ENCODE results near the gene RBM42.

RBM42 gene

GRCh38 chr19:35620001-35620400, 8.8 kb upstream of the RBM42 start:
- DNase-seq = no peak

DNA sequence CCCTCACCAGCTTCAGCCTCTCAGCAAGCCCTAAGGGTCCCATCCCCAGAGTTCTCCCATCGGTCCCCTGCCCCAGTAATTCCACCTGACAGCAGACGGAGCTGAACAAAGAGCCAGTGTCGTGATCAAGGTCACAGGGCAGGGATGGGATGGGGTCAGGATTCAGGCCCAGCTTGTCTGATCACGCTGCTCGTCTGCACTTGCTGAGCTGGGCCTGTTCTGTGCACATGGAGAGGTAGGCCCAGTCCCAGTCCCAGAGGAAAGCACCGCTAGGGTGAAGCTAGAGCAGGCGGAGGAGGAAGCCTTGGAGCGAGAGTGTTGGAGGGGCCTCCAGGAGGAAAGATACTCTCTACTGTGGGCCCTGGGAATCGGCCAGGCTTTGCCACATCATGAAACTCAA, 7.1 kb upstream of the RBM42 start:
- no peak for DNase-seq

DNA sequence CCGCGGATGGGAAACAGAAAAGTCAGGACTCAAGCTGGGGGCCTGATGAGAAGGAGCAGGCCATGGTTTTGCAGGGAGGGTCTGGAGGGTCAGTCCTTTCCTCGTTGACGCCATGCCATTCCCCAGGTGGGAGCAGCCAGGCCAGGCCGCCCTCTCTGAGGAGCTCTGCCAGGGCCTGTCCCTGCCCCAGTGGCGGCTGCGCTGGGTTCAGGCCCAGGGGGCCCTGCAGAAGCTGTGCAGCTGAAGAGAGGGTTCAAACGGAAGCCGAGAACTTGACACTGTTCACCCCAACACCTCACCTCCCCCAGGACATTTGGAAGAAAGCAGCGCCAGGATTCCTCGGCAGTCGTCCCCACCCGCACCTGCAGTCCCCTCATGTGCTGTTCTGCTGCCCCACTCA, 6.1 kb upstream of the RBM42 start:
- DNase-seq = no peak

DNA sequence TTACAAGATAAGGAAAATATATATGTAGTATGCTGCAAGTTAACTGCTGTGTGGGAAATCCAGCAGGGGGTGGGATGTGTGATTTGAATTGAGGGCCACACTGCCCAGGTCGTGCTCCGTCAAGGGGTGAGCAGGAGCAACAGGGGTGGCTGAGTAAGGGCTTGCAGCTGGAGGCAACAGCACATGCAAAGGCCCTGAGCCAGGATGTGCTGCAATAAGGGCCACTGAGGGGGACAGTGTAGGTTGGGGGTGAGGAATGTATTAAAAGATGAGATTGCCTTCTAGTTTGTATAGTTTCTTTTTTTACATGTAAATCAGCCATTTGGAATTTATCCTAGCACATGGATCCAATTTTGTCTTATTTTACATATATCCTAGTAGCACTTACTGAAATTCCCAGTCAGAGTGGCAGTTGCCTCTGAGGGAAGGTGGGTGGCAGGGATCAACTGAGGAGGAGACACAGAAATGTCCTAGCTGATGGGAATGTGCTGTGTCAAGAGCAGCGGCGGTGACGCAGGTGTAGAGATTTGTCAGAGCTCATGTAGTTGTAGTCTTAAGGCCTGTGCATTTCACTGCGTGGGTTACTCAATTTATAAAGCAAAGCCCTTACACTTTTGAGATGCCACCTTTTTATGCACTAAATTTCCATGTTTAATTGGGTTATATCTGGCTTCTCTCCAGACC, 5.4 kb upstream of the RBM42 start:
- DNase-seq = peak in 1 of 51 donors; percentile 3

GRCh38 chr19:35628264-35628564, 622 bp upstream of the RBM42 start:
- DNase-seq = no peak

GRCh38 chr19:35629332-35629633, 447 bp downstream of the RBM42 start:
- no peak for DNase-seq

- DNase-seq = no peak
These were observed 5.0 kb downstream of the RBM42 start for GRCh38 chr19:35633727-35634440.

DNA sequence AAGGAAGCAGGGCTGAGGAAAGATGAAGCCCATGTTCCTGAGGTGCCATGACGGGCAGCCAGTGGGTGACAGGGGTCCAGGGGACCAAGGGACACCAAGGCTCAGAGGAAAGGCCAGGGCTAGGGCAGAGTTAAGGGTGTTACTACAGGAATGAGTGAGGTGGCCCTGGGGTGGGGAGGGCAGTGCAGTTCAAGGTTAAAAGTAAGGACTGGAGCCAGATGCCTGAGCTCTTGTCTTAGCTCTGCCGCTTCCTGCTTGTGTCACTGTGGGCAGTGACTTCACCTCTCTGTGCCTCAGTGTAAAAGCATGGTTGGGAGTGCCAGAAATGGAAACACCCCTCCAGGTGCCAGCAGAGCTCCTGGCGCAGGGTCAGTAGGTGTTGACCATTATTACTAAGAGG, 7.8 kb downstream of the RBM42 start:
- DNase-seq = no peak

GRCh38 chr19:35637165-35637564, 8.3 kb downstream of the RBM42 start:
- DNase-seq = no peak

- no peak for DNase-seq
These were observed 10.4 kb downstream of the RBM42 start for GRCh38 chr19:35639321-35639639.

DNA sequence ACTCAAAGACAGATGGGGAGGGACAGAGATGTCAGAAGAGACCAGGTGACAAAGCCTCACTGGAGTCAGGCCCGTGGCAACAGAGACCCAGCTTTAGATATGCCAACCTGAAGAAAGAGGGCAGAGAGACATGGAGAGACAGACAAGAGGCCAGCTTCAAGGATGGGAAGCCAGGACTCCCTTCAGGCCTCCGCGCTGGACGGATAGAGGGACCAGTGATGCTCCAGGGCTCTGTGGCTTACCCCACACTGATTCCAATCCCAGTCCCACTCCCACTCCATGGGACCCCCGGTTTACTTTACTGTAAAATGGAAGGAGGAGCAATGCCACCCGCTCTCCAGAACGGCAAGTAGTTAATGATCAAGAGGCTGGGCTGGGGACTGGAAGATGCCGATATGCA, 11.0 kb downstream of the RBM42 start:
- no peak for DNase-seq

GRCh38 chr19:35641515-35642151, 12.8 kb downstream of the RBM42 start, which contains the start of gene ETV2:
TSS of gene ETV2 (plus strand) at chr19:35641745. CDS start at chr19:35642461, 716 bp downstream.
- no peak for DNase-seq

DNA sequence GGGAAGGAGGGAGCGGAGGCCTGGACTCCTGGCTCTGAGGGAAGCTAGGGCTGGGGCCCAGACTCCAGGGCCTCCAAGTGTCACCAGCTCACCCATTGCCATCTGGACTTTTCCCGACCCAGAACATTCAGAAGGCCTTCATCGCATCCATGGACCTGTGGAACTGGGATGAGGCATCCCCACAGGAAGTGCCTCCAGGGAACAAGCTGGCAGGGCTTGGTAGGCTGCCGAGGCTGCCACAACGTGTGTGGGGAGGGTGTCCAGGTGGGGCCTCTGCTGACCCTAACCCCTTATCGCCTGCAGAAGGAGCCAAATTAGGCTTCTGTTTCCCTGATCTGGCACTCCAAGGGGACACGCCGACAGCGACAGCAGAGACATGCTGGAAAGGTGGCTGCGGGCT, 13.5 kb downstream of the RBM42 start:
- no peak for DNase-seq

DNA sequence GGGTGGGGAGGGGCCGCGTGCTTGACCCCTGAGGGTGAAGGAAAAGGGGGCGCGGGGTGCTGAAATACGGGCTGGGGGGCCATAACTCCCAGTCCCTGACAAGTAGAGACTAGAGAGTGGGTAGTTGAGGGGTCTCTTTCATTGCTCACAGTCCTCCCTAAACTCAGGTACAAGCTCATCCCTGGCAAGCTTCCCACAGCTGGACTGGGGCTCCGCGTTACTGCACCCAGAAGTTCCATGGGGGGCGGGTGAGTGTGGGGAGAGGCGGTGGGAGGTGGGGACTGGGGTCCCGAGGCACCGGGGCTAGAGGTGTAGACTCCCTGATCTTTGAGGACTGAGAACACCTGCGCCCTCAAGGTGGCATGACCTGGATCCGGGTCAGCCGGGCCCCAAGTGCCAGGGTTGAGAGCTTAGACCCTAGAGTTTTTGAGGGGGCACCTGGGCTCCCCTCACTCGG, 14.0 kb downstream of the RBM42 start:
- no peak for DNase-seq

DNA sequence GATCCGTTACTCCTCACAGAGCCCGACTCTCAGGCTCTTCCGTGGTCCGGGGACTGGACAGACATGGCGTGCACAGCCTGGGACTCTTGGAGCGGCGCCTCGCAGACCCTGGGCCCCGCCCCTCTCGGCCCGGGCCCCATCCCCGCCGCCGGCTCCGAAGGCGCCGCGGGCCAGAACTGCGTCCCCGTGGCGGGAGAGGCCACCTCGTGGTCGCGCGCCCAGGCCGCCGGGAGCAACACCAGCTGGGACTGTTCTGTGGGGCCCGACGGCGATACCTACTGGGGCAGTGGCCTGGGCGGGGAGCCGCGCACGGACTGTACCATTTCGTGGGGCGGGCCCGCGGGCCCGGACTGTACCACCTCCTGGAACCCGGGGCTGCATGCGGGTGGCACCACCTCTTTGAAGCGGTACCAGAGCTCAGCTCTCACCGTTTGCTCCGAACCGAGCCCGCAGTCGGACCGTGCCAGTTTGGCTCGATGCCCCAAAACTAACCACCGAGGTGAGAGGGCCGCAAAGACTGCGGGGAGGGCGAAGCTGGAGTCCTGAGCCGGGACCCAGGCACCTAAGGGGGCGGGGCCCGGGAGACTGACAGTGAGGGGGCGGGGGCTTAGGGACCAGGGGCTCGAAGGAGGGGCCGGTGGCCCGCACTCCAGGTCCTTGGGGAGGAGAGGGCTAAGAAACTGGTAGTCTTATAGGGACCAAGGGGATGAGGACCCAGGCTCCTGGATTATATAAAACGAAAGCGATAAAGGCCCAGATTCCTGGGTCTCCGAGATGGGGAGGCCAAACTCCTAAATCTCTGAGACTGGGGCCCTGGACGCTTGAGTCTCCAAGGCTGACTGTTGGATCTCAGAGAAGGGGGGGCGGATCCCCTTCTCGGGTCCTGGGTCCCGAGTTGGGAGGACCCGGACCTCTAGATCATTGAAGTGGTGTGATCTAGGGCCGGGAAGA, 14.7 kb downstream of the RBM42 start:
- DNase-seq = peak in 44 of 51 donors; percentile 7 to 79 (median 42)

- DNase-seq = peak in 46 of 51 donors; percentile 12 to 87 (median 44)
These were observed 15.6 kb downstream of the RBM42 start for GRCh38 chr19:35644206-35644986.

DNA sequence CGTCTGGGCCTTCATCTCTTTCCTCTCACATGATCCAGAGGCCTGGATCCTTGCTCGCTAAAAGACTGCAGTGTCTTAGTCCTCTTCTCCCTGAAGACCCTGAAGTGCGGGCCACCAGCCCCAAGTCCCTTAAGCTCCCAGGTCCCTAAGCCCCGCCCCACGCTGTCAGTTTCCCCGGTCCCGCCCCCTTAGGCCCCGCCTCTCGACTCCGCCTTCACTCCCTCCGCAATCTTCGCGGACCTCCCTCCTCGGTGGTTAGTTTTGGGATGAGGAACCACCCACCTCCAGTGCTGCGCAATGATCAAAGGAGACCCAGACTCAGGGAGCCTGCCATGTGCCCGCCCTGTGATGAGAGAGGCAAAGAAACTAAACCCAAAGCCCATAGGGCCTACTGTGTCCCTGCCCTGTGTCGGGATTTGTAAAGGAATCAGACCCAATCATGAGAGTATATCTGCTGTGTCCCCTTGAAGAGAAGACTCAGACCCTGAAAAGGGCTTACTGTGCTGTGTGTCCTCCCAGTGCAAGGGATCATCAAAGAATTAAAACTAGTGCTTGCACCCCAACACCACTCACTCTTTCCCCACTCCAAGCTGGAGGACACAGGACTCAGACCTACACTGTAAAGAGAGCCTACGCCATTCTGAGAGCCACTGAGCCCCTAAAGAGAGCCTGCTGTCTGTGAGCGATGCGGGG, 16.3 kb downstream of the RBM42 start:
- peak in 41 of 51 donors; percentile 6 to 66 (median 31) for DNase-seq

GRCh38 chr19:35645680-35646511, 17.1 kb downstream of the RBM42 start:
- DNase-seq = no peak

Data from hypothalamus (tissue), 51 donors.